ENCODE data around the gene SH3GLB2.
"Not testable (repeated sequence)": the region's sequence is repeated elsewhere in the genome, so short reads cannot be mapped to it uniquely, and the experiment has no call there.

Gene SH3GLB2

GRCh38 chr9:129053020-129053419, 24.9 kb upstream of the SH3GLB2 start:
- DNase-seq: no peak

GRCh38 chr9:129052592-129052991, 24.5 kb upstream of the SH3GLB2 start:
- no peak for DNase-seq

- no peak for DNase-seq
These were observed 13.9 kb upstream of the SH3GLB2 start for GRCh38 chr9:129042016-129042415.

- DNase-seq: no peak
These were observed 12.0 kb upstream of the SH3GLB2 start for GRCh38 chr9:129040113-129040643.

- no peak for DNase-seq
These were observed 10.2 kb upstream of the SH3GLB2 start for GRCh38 chr9:129038109-129038852.

GRCh38 chr9:129037767-129038098, 9.6 kb upstream of the SH3GLB2 start:
- no peak for DNase-seq

- peak; percentile 12 for DNase-seq
These were observed 9.0 kb upstream of the SH3GLB2 start for GRCh38 chr9:129036923-129037766.

- peak; percentile 96 for DNase-seq
These were observed 8.3 kb upstream of the SH3GLB2 start, which contains the start of gene MIGA2 for GRCh38 chr9:129036241-129036922. Gene MIGA2 (plus strand): TSS chr9:129036626. CDS start chr9:129040595, 3,969 bp downstream.

GRCh38 chr9:129035838-129036237, 7.7 kb upstream of the SH3GLB2 start:
- not testable (repeated sequence) for DNase-seq

- DNase-seq: no peak
These were observed 5.1 kb upstream of the SH3GLB2 start for GRCh38 chr9:129033216-129033615.

- DNase-seq: no peak
These were observed 4.5 kb upstream of the SH3GLB2 start for GRCh38 chr9:129032541-129033159.

- no peak for DNase-seq
These were observed 3.4 kb upstream of the SH3GLB2 start for GRCh38 chr9:129031514-129031913.

- no peak for DNase-seq
These were observed 2.1 kb upstream of the SH3GLB2 start for GRCh38 chr9:129030191-129030590.

- DNase-seq: no peak
These were observed 393 bp downstream of the SH3GLB2 start for GRCh38 chr9:129027685-129028191.

GRCh38 chr9:129027224-129027684, 877 bp downstream of the SH3GLB2 start:
- DNase-seq: no peak

GRCh38 chr9:129026442-129027223, 1.5 kb downstream of the SH3GLB2 start:
- no peak for DNase-seq

- DNase-seq: no peak
These were observed 4.3 kb downstream of the SH3GLB2 start for GRCh38 chr9:129023908-129024233.

- no peak for DNase-seq
These were observed 4.9 kb downstream of the SH3GLB2 start for GRCh38 chr9:129023036-129023907.

- no peak for DNase-seq
These were observed 6.1 kb downstream of the SH3GLB2 start for GRCh38 chr9:129022037-129022436.

- DNase-seq: no peak
These were observed 7.0 kb downstream of the SH3GLB2 start for GRCh38 chr9:129021091-129021490.

- no peak for DNase-seq
These were observed 13.5 kb downstream of the SH3GLB2 start for GRCh38 chr9:129014608-129015007.
